GM19099 (cell line): Measurements from ENCODE around the gene ITGA11.

ENCODE experiments used
- POLR2A ChIP-seq: IDR thresholded peaks from 3 replicates; pipeline ENCODE4 v1.6.1; 2011; ENCODE audit warnings: low read depth; ENCODE audit not compliant: insufficient read length; ENCODE audit errors: extremely low read depth

ITGA11 gene

GRCh38 chr15:68369931-68370767 is 61.8 kb downstream of the ITGA11 start:
- no peak for TF ChIP-seq POLR2A

- no peak for TF ChIP-seq POLR2A
Observed at GRCh38 chr15:68368731-68369435, 63.1 kb downstream of the ITGA11 start.

GRCh38 chr15:68367992-68368391 is 64.0 kb downstream of the ITGA11 start:
- TF ChIP-seq POLR2A: no peak

GRCh38 chr15:68367226-68367625 is 64.7 kb downstream of the ITGA11 start:
- TF ChIP-seq POLR2A: no peak

- TF ChIP-seq POLR2A: no peak
Observed at GRCh38 chr15:68366314-68366713, 65.6 kb downstream of the ITGA11 start.

GRCh38 chr15:68365770-68366169 is 66.2 kb downstream of the ITGA11 start:
- TF ChIP-seq POLR2A: no peak

- TF ChIP-seq POLR2A: no peak
Observed at GRCh38 chr15:68365140-68365745, 66.7 kb downstream of the ITGA11 start.

- no peak for TF ChIP-seq POLR2A
Observed at GRCh38 chr15:68364660-68365035, 67.3 kb downstream of the ITGA11 start.

- TF ChIP-seq POLR2A: no peak
Observed at GRCh38 chr15:68364028-68364659, 67.8 kb downstream of the ITGA11 start.

GRCh38 chr15:68363353-68363752 is 68.6 kb downstream of the ITGA11 start:
- TF ChIP-seq POLR2A: no peak

- no peak for TF ChIP-seq POLR2A
Observed at GRCh38 chr15:68362537-68363126, 69.3 kb downstream of the ITGA11 start.

GRCh38 chr15:68360721-68361120 is 71.2 kb downstream of the ITGA11 start:
- no peak for TF ChIP-seq POLR2A

GRCh38 chr15:68356778-68357177 is 75.2 kb downstream of the ITGA11 start:
- no peak for TF ChIP-seq POLR2A

GRCh38 chr15:68354923-68355322 is 77.0 kb downstream of the ITGA11 start:
- no peak for TF ChIP-seq POLR2A

GRCh38 chr15:68354268-68354667 is 77.7 kb downstream of the ITGA11 start:
- no peak for TF ChIP-seq POLR2A

- TF ChIP-seq POLR2A: no peak
Observed at GRCh38 chr15:68353421-68354135, 78.4 kb downstream of the ITGA11 start.
